Stimulated activated CD8-positive, alpha-beta memory T cell treated with anti-CD3 and anti-CD28 coated beads, Interleukin-7, amount 100 ng/mL, for 48 hours (primary cell): ENCODE data around the gene FAM149A.

Source experiments
- DNase-seq, 2 donors: peaks; one replicate each; pipeline ENCODE4 v3.0.0-alpha.2; 2020; ENCODE audit warnings: low read depth in 1 of 2; ENCODE audit errors: extremely low read depth in 1 of 2

The FAM149A gene

DNA sequence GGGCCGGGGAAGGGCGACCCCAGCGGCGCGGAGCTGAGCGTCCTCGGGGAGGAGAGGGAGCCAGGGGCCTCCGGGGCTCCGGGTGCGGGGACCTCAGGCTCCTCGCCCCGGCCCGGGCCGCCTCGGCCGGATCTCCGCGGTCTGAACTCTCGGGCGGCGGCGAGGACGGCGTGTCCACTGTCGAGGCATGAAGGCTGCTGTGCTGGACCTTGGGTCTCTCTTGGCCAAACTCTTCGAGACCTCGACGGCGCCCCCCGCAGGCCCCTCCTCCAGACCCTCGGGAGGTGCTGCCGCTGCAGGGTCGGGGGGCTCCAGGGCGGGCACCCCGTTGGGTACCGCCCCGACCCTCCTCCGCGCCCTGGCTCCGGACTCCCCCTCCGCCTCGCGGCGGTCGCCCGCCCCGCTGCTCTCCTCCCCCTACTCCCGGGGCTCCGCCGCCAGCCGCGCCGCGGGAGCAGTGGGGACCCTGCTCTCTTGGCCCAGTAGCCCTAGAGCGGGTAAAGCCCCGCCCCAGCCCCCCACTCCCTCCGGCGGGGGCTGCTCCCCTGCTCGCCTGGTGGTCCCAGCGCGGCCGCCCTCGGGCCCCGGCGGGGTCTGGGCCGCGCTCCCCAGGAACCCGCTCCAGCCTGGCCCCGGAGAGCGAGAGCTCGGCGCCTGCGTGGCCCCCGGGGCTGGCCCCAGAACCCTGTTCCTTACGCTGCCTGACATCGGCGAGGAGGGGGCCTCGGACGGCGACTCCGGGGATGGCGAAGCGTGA, 564 bp downstream of the FAM149A start:
- no peak for DNase-seq

- no peak for DNase-seq
Measured at GRCh38 chr4:186105647-186106321, 1.3 kb downstream of the FAM149A start.

DNA sequence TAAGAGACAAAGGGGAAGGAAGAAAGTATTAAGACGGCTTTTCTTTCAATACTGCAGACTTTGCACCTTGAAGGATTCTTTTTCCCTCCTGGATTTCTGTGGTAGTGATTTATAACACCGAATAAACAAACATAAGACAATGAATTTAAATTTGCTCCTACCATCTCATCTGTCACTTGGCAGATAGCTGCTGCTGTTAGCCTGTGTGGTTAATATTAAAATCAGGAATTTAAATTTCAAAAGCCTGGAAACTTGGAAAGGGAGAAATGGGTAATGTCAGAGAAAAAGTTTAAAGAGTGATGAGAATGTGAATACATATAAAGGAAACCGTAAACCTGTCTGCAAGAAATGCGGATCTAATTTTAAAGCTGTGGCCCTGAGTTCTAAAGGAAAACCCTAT, 3.4 kb downstream of the FAM149A start:
- no peak for DNase-seq

- DNase-seq, result no peak
Measured at GRCh38 chr4:186108391-186108790, 3.9 kb downstream of the FAM149A start.

DNA sequence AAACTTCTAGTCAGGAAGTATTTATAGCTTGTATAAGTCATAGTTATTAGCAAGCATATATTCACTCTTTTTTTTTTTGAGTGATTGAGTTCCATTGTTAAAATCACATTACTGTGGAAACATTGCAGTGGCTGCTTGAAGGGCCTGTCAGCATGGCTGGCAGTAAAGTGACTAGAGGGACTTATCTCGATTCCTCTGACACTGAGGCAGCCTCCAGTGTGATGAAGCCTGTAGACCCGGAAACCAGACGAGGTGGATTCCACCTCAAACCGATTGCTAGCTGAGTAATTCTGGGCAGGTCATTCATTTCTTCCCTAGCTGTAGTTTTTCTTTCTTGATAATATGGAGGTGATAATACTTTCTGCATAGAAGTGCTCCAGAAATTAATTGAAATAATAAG, 4.7 kb downstream of the FAM149A start:
- no peak for DNase-seq

DNA sequence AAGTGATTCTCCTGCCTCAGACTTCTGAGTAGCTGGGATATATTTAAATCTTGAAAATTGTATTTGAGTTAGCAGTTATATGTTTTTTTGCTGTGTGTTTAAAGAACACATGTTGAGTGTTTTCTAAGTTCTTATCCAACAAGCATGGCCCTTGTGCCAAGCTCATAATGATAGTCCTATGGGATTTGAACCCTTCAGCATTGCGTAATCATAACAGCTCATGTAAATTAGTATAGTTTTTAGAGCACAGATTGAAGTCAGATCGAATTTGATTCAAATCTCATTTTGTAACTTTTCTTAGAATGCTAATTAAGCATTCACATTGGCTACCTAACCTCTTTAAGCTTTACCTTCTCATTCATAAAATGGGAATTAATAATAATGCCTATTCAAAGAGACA, 12.2 kb downstream of the FAM149A start:
- no peak for DNase-seq

DNA sequence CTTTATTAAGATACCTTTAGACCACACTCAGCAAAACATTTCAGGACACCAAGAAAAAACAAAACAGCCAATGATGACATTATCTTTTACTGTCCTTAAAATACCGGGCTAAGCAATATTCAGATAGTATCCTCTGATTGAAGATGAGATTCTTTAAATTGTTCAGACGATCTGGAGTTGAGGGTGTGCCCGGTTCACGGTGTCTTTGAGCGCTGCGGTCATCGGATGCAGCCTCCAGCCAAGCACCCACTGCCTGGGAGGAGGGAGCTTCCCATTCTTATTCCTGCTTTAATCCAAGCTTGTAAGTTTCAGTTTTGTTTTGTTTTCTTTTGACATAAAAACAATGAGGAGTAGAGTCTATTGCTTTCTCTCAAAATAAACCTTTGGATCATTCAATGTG, 14.1 kb downstream of the FAM149A start:
- no peak for DNase-seq

- no peak for DNase-seq
Measured at GRCh38 chr4:186121057-186121456, 16.6 kb downstream of the FAM149A start.

GRCh38 chr4:186128842-186129241, 24.3 kb downstream of the FAM149A start:
- DNase-seq, result no peak

- no peak for DNase-seq
Measured at GRCh38 chr4:186131935-186132334, 27.4 kb downstream of the FAM149A start.

DNA sequence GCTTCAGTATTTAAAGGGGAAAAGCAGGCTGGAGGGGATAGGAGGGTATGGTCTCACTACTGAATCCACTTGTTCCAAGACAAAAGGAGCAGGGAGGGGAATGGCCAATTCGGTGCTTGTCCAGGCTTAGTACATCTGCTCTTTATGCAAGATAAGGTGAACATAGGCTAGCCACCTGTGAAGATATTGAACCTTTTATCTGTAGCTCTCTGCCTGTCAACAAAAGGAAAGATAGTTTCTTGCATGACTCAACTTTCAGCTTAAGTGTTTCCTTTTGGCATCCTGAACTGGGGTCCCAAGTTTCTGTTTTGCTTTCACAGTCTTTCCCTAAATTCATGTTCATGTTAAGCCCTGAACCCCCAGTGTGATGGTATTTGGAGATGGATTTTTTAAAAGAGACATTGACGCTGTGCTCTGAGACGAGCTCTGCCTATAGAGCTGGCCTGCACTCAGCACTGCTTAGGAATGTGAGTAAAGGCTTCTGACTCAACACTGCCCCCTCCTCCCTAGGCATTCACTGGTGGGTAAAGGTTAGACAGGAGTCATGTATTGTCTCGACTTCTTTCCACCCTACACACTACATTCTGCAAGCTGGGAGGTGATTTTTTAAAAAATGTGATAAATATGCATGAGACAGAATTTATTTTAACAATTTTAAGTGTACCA, 28.2 kb downstream of the FAM149A start:
- DNase-seq, result no peak

- DNase-seq, result no peak
Measured at GRCh38 chr4:186134257-186134656, 29.8 kb downstream of the FAM149A start.

DNA sequence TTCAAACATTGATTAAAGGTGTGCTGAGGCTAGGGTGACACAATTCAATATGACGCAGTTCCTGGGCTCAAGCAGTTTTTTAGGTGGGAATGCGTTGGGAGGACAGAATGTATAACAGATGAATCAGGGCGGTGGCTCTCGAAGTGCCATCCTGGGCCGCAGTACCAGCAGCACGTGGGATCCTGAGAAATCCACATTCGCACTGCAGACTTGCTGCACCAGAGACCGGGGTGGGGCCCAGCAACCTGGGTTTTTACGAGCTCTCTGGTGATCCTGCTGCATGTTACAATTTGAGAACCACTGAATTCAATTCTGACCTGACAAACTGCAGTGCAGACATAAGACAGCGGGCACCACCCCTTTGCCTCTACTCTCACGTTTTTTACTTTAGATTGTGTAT, 30.4 kb downstream of the FAM149A start:
- no peak for DNase-seq

- DNase-seq, result no peak
Measured at GRCh38 chr4:186137196-186137794, 32.8 kb downstream of the FAM149A start.

DNA sequence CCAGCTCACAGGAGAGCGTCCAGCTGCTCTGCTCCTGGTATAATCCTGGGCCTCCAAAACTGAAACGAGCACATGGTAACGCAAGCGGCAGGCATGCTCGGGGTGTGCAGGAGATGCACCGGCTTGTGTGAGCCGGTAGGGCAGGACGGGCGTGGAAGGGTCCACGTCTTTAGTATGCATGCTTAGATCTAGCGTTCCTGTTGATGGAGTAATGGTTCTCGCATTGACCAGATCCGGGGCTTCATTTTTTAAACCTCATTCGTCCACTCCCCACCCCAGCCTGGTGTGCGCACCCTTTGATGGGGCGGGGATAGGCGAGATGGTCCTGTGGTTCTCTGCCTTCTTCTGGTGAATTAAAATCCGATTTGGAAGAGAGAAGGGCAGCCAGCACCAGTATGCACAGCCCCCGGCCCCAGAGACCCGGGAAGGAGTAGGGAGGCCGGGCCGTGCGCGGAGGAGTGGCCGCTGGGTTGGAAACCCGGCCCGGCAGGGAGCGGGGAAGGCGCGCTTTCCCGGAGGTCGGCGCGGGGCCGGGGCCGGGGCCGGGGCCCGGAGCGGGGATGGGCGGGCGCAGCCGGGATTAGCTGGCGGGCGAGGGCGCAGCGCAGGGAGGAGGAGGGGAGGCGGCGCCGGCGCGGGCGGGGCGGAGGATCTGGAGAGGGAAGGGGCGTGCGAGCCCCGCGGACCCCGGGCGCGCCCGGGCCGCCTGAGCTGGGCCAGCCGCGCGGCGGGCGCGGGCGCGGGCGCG, 39.9 kb downstream of the FAM149A start:
- DNase-seq, result no peak

DNA sequence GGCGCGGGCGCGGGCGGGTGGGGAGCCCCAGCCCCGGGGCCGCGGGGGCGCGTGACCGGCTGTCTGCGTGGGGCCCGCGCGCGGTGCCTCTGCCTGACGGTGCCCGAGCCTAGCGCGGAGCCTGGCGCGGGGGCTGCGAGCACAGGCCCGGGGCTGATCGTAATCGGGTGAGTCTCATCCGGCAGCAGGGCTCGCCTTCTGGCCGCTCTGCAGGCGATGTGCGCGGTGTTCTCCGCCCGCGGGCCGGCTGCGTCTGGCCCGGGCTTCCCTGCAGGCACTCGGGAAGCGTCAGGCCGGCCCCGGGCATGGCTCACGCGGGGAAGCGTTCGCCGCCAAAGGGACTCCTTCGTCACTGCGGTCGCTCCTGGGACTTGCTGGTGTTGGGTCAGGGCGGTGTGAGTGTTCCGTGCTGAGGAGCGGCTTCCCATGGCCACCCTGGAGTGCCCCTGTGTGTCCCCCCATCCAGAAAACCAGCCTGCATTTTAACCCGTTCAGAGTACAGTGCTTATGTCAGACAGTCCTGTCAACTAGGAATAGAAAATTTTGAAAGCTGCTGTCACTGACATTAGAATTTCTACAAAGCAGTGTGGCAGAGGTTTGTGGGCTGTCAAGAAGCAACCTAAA, 40.6 kb downstream of the FAM149A start:
- no peak for DNase-seq

DNA sequence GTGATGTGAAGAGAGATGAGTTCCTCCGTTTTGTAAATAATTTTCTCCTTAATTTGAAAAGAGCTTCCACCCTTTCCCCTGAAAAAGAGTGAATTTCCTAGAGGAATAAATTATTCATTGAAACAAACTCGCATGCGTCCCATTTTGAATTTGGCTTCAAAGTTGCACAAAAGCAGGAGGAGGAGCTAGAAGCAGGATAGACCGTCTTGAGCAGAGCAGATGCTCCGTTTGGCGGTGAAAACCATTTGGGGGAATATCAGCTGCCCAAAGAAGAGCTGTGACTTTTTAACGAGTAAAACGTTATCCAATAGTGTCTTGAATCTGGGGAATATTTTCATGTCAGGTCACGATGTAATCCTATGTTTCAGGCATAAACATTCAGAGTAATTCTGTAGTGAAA, 42.0 kb downstream of the FAM149A start:
- DNase-seq, result no peak

DNA sequence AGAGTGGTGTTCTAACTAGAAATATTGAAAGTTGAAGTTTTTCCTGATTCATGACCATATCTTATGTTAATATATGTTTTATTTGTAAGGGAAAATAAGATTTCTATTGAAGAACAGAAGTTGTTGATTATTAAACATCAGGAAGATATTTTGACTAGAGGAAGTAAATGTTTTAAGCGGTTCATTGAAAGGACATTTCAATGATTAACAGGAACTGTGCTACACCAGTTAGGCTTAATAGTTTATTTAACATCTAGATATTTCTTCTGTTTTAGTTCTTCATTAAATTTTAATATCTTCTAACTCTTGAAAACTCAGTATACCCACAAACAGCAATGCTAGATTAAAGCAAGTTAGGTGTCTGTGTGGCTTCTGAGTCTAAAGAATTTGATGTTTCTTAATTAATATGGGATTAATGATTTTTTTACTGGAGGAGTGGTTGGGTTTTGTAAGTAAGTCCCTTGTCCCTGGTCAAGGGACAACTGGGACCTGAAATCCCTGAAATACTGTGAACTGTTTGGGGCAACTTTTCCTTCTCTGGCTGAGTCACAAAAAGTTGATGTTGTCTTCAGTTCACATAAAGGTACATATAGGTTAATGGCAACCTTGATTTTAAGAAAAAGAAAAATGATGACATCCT, 44.0 kb downstream of the FAM149A start:
- DNase-seq, result no peak

DNA sequence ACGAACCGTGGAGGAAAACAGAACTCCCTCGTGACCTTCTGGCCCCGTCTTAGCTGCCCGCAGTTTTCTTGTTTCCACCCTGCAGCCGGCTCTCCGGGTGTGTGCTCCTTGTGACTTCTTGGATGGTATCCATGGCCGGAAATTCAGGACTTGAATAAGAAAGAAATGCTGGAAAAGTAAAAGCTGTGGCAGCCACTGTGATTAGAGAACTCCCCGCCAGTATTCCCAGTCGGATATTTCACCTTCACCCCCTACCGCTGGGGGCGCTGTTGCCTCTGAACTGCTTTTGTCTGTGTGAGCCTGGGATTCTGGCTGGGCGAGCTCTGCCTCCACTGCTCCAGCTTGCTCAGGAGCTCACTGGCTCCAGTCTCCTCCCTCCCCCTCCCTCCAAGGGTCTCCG, 45.4 kb downstream of the FAM149A start:
- no peak for DNase-seq

- no peak for DNase-seq
Measured at GRCh38 chr4:186150926-186151325, 46.4 kb downstream of the FAM149A start.
